A549 (cell line): ENCODE data around the gene CALML4. TPM values are rescaled to one million over a fixed set of nuclear protein-coding genes. Genes with fewer than 3 reads are reported as not detected.

Experiments
- ATAC-seq, 2 experiments: fragments of 200-7000 bp in 1 of 2; fragments of >200 bp in 1 of 2; cut with Nextera tagmentation in 1 of 2; cut with Tn5 transposase in 1 of 2; 3 replicates each; pipeline versions ENCODE4 v1.8.0 to v1.9.1; 2018 to 2020; ENCODE audit warnings: mild to moderate bottlenecking in 1 of 2, moderate library complexity in 1 of 2
- CTCF ChIA-PET: fragments of 300-600 bp; sonication (Branson Sonifier 250); formaldehyde crosslinking; extraction: SDS; loops from one replicate; lab custom pipeline; 2021; ENCODE audit warnings: antibody characterized with exemption, inconsistent platforms; lab: Yijun Ruan, JAX
- POLR2A ChIA-PET: fragments of 350-600 bp; formaldehyde crosslinking; extraction: SDS; loops from one replicate; lab custom pipeline; 2021; ENCODE audit warnings: antibody characterized with exemption, inconsistent platforms; lab: Yijun Ruan, JAX
- DNase-seq, 2 experiments: peaks; one replicate each; pipeline versions ENCODE4 v3.0.0 to v3.0.0-alpha.2; 2011 to 2016; ENCODE audit warnings: low read depth in 1 of 2, low spot score in 1 of 2
- FAIRE-seq: peaks from 2 replicates; lab custom pipeline; 2011; peaks lifted over from hg19 to GRCh38; lab: Jason Lieb, UNC
- H3K27ac ChIP-seq, 2 experiments: fragments of >200 bp; sonication (Bioruptor Twin); formaldehyde crosslinking; 3 replicates each; pipeline ENCODE4 v1.5.1; 2016 to 2017
- H3K4me1 ChIP-seq: fragments of >200 bp; sonication (Bioruptor Twin); formaldehyde crosslinking; 3 replicates; pipeline ENCODE4 v1.6.1; 2016
- H3K4me2 ChIP-seq: fragments of >200 bp; sonication (Bioruptor Twin); formaldehyde crosslinking; 3 replicates; pipeline ENCODE4 v1.6.1; 2016
- H3K4me3 ChIP-seq: fragments of >200 bp; sonication (Bioruptor Twin); formaldehyde crosslinking; 3 replicates; pipeline ENCODE4 v1.5.1; 2016
- H3K9me3 ChIP-seq: fragments of >200 bp; sonication (Bioruptor Twin); formaldehyde crosslinking; 3 replicates; pipeline ENCODE4 v1.6.1; 2016
- BCL3 ChIP-seq: fragments of >200 bp; sonication (Bioruptor Twin); formaldehyde crosslinking; IDR thresholded peaks from 3 replicates; pipeline ENCODE4 v1.6.1; 2016
- CHD2 ChIP-seq: fragments of 150-350 bp; IDR thresholded peaks from 2 replicates; pipeline ENCODE4 v1.6.1; 2014; ENCODE audit warnings: low read length; ENCODE audit not compliant: partially characterized antibody
- CTCF ChIP-seq: fragments of >200 bp; sonication (Bioruptor Twin); formaldehyde crosslinking; IDR thresholded peaks from 3 replicates; pipeline ENCODE4 v1.5.1; 2016
- EHF ChIP-seq: fragments of 250-450 bp; sonication (Bioruptor Pico); IDR thresholded peaks from 2 replicates; pipeline ENCODE4 v1.5.0; 2020; ENCODE audit warnings: mild to moderate bottlenecking
- EHMT2 ChIP-seq: fragments of 200-600 bp; sonication (generic); IDR thresholded peaks from 2 replicates; pipeline ENCODE4 v1.6.1; 2016; ENCODE audit warnings: antibody characterized with exemption, low read depth, mild to moderate bottlenecking, moderate library complexity
- ESRRA ChIP-seq: fragments of 150-350 bp; IDR thresholded peaks from 2 replicates; pipeline ENCODE4 v1.6.1; 2014; ENCODE audit warnings: mild to moderate bottlenecking, low read length, borderline replicate concordance
- FOSB ChIP-seq: fragments of 250-450 bp; sonication (Bioruptor Pico); IDR thresholded peaks from 2 replicates; pipeline ENCODE4 v1.5.0; 2020; ENCODE audit warnings: mild to moderate bottlenecking, moderate library complexity
- FOSL2 ChIP-seq, 2 experiments: fragments of 450-650 bp in 1 of 2; fragments of >200 bp in 1 of 2; sonication (Bioruptor Twin) in 1 of 2; formaldehyde crosslinking; IDR thresholded peaks; 2 replicates each; pipeline versions ENCODE4 v1.5.0 to v1.6.1; 2016 to 2020; ENCODE audit warnings: mild to moderate bottlenecking in 1 of 2, moderate library complexity in 1 of 2
- FOXS1 ChIP-seq: fragments of 250-450 bp; sonication (Bioruptor Pico); IDR thresholded peaks from 2 replicates; pipeline ENCODE4 v1.5.0; 2020; ENCODE audit warnings: mild to moderate bottlenecking, moderate library complexity
- GATA3 ChIP-seq: IDR thresholded peaks from 2 replicates; pipeline ENCODE4 v1.6.1; 2012; ENCODE audit warnings: borderline replicate concordance
- HDAC2 ChIP-seq: fragments of 200-600 bp; sonication (generic); IDR thresholded peaks from 2 replicates; pipeline ENCODE4 v1.6.1; 2016
- JUNB ChIP-seq: fragments of >200 bp; sonication (Bioruptor Twin); formaldehyde crosslinking; IDR thresholded peaks from 2 replicates; pipeline ENCODE4 v1.6.1; 2016
- MAX ChIP-seq: IDR thresholded peaks from 2 replicates; pipeline ENCODE4 v1.6.1; 2012
- MAZ ChIP-seq: fragments of 150-350 bp; IDR thresholded peaks from 2 replicates; pipeline ENCODE4 v1.6.1; 2014; ENCODE audit warnings: antibody characterized with exemption, low read depth, low read length, borderline replicate concordance
- NR3C1 ChIP-seq: fragments of >200 bp; sonication (Bioruptor Twin); formaldehyde crosslinking; IDR thresholded peaks from 3 replicates; pipeline ENCODE4 v1.6.1; 2017
- PHF8 ChIP-seq: fragments of 200-600 bp; sonication (generic); IDR thresholded peaks from 2 replicates; pipeline ENCODE4 v1.6.1; 2016; ENCODE audit warnings: low read depth, mild to moderate bottlenecking, antibody characterized with exemption, moderate library complexity, borderline replicate concordance
- REST ChIP-seq: fragments of 200-600 bp; sonication (generic); IDR thresholded peaks from 2 replicates; pipeline ENCODE4 v1.6.1; 2016; ENCODE audit warnings: antibody characterized with exemption, mild to moderate bottlenecking, moderate library complexity
- TFCP2L1 ChIP-seq: fragments of 250-450 bp; sonication (Bioruptor Pico); IDR thresholded peaks from 2 replicates; pipeline ENCODE4 v1.5.0; 2021; ENCODE audit warnings: mild to moderate bottlenecking
- ZFP36 ChIP-seq: fragments of 450-650 bp; IDR thresholded peaks from 2 replicates; pipeline ENCODE4 v1.6.1; 2014; ENCODE audit warnings: borderline replicate concordance; ENCODE audit not compliant: partially characterized antibody
- WGBS: methylation state at CpG from one replicate; pipeline ENCODE4 v1.1.6; 2017; ENCODE audit errors: missing lambda C conversion rate; 5-methylcytosine and 5-hydroxymethylcytosine counted together
- polyA plus RNA-seq, 4 experiments: library from polyadenylated mRNA; depleted of rRNA in 3 of 4; stranded (reverse); fragments of >200 nt; fragmentation: RNase III in 1 of 4; extraction: RNeasy Plus Mini Kit Qiagen cat#74134 plus additional on column Dnase treatment in 1 of 4; gene quantifications; 2 replicates in 3 of 4; 3 replicates in 1 of 4; pipeline ENCODE4 v1.2.3, GENCODE V29; 2011 to 2017
- TF ChIP-seq, protein P1 (sequence below): fragments of >200 bp; sonication (Bioruptor Twin); formaldehyde crosslinking; IDR thresholded peaks from 2 replicates; pipeline ENCODE4 v1.6.1; 2016
- TF ChIP-seq, protein P2 (sequence below): fragments of 450-650 bp; IDR thresholded peaks from 2 replicates; pipeline ENCODE4 v1.6.1; 2014; ENCODE audit warnings: antibody characterized with exemption

CALML4 gene
- polyA plus RNA-seq, 2 of the 4 experiments (the other 2 are of a cell fraction): 12.1 to 18.2 TPM

GRCh38 chr15:68249058-68249713, 44.1 kb upstream of the CALML4 start:
- CTCF ChIA-PET: interaction anchor here (0.7 to 9.8 kb wide), 9 partner anchors 8 to 675 kb away, joined by 3 to 189 read pairs (median 4); no protein-coding TSS in a partner anchor
- Histone ChIP-seq H3K27ac (no peak overlapping the region), H3K4me3 (no peak overlapping the region), H3K4me1 (0 out of 3 replicates have a peak, but pooled peaks cover 5% of the 10 kb centered on the region), H3K9me3 (no peaks in the 10 kb centered on the region)
- TF ChIP-seq ESRRA (no peak), FOSL2 (IDR thresholded peaks at IDR 0.05) (no peak), FOSL2 (CRISPR knock-in tag; IDR thresholded peaks at IDR 0.05) (no peak), ZFP36 (no peak), BCL3 (no peak), NR3C1 (no peak), GATA3 (no peak), HDAC2 (no peak), FOXS1 (no peak), FOSB (CRISPR knock-in tag) (no peak), CHD2 (no peak), EHF (CRISPR knock-in tag) (no peak), MAZ (no peak), REST (no peak), EHMT2 (no peak), PHF8 (no peak), MAX (no peak), JUNB (no peak), TFCP2L1 (CRISPR knock-in tag) (no peak)
- TF ChIP-seq, protein P1, sequence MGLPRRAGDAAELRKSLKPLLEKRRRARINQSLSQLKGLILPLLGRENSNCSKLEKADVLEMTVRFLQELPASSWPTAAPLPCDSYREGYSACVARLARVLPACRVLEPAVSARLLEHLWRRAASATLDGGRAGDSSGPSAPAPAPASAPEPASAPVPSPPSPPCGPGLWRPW: no peak
- TF ChIP-seq, protein P2, sequence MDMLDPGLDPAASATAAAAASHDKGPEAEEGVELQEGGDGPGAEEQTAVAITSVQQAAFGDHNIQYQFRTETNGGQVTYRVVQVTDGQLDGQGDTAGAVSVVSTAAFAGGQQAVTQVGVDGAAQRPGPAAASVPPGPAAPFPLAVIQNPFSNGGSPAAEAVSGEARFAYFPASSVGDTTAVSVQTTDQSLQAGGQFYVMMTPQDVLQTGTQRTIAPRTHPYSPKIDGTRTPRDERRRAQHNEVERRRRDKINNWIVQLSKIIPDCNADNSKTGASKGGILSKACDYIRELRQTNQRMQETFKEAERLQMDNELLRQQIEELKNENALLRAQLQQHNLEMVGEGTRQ: no peak
- TF ChIP-seq, all 56 proteins: peak for 0
- no peak overlapping the region for H3K4me2 ChIP-seq
- FAIRE-seq (peak; percentile 98), DNase-seq (no peak), ATAC-seq (no peak)
- WGBS: 46% methylated on average over 3 of the region's 3 CpGs
- POLR2A ChIA-PET: no interaction called here

DNA sequence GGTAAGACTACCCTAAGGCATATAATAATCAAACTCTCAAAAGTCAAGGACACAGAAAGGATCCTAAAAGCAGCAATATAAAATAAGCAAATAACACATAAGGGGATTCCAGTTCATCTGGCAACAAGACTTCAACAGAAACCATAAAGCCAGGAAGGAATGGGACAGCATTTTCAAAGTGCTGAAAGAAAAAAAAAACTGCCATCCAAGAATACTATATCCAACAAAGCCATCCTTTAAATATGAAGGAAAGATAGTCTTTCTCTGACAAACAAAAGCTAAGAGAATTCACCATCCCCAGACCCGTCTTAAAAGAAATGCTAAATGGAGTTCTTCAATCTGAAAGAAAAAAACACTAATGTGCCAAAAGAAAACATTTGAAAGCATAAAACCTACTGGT, 39.1 kb upstream of the CALML4 start:
- H3K4me1 ChIP-seq: no peaks in the 10 kb centered on the region
- no peak for TF ChIP-seq TFCP2L1 (CRISPR knock-in tag)
- TF ChIP-seq CTCF: no peak
- TF ChIP-seq NR3C1: no peak
- 62% methylated on average over 1 of the region's 1 CpG for WGBS
- H3K4me2 ChIP-seq: no peak overlapping the region
- ATAC-seq (no peak), FAIRE-seq (peak; percentile 70), DNase-seq (no peak)
- ChIA-PET POLR2A (no interaction called here), CTCF (interaction anchor here (0.5 to 6.3 kb wide), 8 partner anchors 9 to 787 kb away, joined by 3 to 53 read pairs (median 4); no protein-coding TSS in a partner anchor)
- no peak overlapping the region for H3K4me3 ChIP-seq
- no peaks in the 10 kb centered on the region for H3K9me3 ChIP-seq
- H3K27ac ChIP-seq: no peak overlapping the region
